ENCODE measurements around the gene CCDC88B.
"Not testable (repeated sequence)": the region's sequence is repeated elsewhere in the genome, so short reads cannot be mapped to it uniquely, and the experiment has no call there.

The CCDC88B gene

GRCh38 chr11:64318766-64319761 lies 20.9 kb upstream of the CCDC88B start:
- peak overlapping the region; percentile 92 for H3K4me3 ChIP-seq (ENCODE audit: low read depth, low read length)
- H3K4me1 ChIP-seq (ENCODE audit: control insufficient read depth, insufficient read depth, low read length) = no peaks in the 10 kb centered on the region
- H3K9me3 ChIP-seq (ENCODE audit: control insufficient read depth, insufficient read depth, low read length) = no peaks in the 10 kb centered on the region
- peaks cover 38% of the 10 kb centered on the region for H3K36me3 ChIP-seq (ENCODE audit: control insufficient read depth, insufficient read depth, low read length)
- H3K9ac ChIP-seq (ENCODE audit: low read depth, low read length) = no peak overlapping the region
- no peaks in the 10 kb centered on the region for H3K27me3 ChIP-seq (ENCODE audit: control insufficient read depth, insufficient read depth, low read length)

DNA sequence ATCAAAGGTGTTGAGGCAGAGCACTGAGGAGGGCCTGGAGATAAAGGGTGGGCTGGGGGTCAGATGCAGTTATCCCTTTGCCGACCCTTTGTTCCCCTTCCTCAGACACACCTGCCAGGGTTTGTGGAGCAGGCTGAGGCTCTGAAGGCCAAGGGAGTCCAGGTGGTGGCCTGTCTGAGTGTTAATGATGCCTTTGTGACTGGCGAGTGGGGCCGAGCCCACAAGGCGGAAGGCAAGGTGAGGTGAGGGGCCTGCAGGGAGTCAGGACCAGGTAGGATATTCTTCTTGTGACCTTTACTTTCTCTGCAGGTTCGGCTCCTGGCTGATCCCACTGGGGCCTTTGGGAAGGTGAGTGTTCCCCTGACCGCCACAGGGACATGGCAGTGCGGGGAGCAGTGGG lies 19.4 kb upstream of the CCDC88B start:
- Histone ChIP-seq H3K9me3 (ENCODE audit: control insufficient read depth, insufficient read depth, low read length) (no peaks in the 10 kb centered on the region), H3K4me1 (ENCODE audit: control insufficient read depth, insufficient read depth, low read length) (no peaks in the 10 kb centered on the region), H3K4me3 (ENCODE audit: low read depth, low read length) (no peak overlapping the region), H3K9ac (ENCODE audit: low read depth, low read length) (no peak overlapping the region), H3K27me3 (ENCODE audit: control insufficient read depth, insufficient read depth, low read length) (no peaks in the 10 kb centered on the region), H3K36me3 (ENCODE audit: control insufficient read depth, insufficient read depth, low read length) (peaks cover 31% of the 10 kb centered on the region)

DNA sequence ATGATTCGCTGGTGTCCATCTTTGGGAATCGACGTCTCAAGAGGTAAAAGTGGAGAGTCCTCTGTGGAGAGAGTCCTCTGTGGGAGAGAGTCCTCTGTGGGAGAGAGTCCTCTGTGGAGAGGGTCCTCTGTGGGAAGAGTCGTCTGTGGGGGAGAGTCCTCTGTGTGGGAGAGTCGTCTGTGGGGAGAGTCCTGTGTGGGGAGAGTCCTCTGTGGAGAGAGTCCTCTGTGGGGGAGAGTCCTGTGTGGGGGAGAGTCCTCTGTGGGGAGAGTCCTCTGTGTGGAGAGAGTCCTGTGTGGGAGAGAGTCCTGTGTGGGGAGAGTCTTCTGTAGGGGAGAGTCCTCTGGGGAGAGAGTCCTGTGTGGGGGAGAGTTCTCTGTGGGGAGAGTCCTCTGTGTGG lies 19.0 kb upstream of the CCDC88B start:
- Histone ChIP-seq H3K9me3 (ENCODE audit: control insufficient read depth, insufficient read depth, low read length) (no peaks in the 10 kb centered on the region), H3K4me1 (ENCODE audit: control insufficient read depth, insufficient read depth, low read length) (no peaks in the 10 kb centered on the region), H3K4me3 (ENCODE audit: low read depth, low read length) (no peak overlapping the region), H3K27me3 (ENCODE audit: control insufficient read depth, insufficient read depth, low read length) (no peaks in the 10 kb centered on the region), H3K9ac (ENCODE audit: low read depth, low read length) (no peak overlapping the region), H3K36me3 (ENCODE audit: control insufficient read depth, insufficient read depth, low read length) (peaks cover 31% of the 10 kb centered on the region)

DNA sequence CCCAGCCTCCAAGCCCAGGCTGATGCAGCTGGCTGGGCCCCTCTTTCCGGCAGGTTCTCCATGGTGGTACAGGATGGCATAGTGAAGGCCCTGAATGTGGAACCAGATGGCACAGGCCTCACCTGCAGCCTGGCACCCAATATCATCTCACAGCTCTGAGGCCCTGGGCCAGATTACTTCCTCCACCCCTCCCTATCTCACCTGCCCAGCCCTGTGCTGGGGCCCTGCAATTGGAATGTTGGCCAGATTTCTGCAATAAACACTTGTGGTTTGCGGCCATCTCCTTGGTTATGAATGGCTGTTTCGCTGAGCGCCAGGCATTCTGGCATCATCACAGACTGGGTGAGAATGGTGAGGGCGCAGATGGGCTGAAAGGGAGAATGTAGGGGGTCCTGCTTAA lies 18.5 kb upstream of the CCDC88B start:
- Histone ChIP-seq H3K36me3 (ENCODE audit: control insufficient read depth, insufficient read depth, low read length) (peaks cover 28% of the 10 kb centered on the region), H3K4me1 (ENCODE audit: control insufficient read depth, insufficient read depth, low read length) (no peaks in the 10 kb centered on the region), H3K9me3 (ENCODE audit: control insufficient read depth, insufficient read depth, low read length) (no peaks in the 10 kb centered on the region), H3K27me3 (ENCODE audit: control insufficient read depth, insufficient read depth, low read length) (no peaks in the 10 kb centered on the region), H3K4me3 (ENCODE audit: low read depth, low read length) (no peak overlapping the region), H3K9ac (ENCODE audit: low read depth, low read length) (no peak overlapping the region)

- Histone ChIP-seq H3K27me3 (ENCODE audit: control insufficient read depth, insufficient read depth, low read length) (no peaks in the 10 kb centered on the region), H3K9me3 (ENCODE audit: control insufficient read depth, insufficient read depth, low read length) (no peaks in the 10 kb centered on the region), H3K4me3 (ENCODE audit: low read depth, low read length) (no peak overlapping the region), H3K4me1 (ENCODE audit: control insufficient read depth, insufficient read depth, low read length) (no peaks in the 10 kb centered on the region), H3K9ac (ENCODE audit: low read depth, low read length) (no peak overlapping the region), H3K36me3 (ENCODE audit: control insufficient read depth, insufficient read depth, low read length) (peaks cover 28% of the 10 kb centered on the region)
Observed at GRCh38 chr11:64322925-64323260, 17.1 kb upstream of the CCDC88B start.

GRCh38 chr11:64323373-64323772 lies 16.6 kb upstream of the CCDC88B start:
- Histone ChIP-seq H3K27me3 (ENCODE audit: control insufficient read depth, insufficient read depth, low read length) (no peaks in the 10 kb centered on the region), H3K4me1 (ENCODE audit: control insufficient read depth, insufficient read depth, low read length) (no peaks in the 10 kb centered on the region), H3K4me3 (ENCODE audit: low read depth, low read length) (no peak overlapping the region), H3K9ac (ENCODE audit: low read depth, low read length) (no peak overlapping the region), H3K36me3 (ENCODE audit: control insufficient read depth, insufficient read depth, low read length) (peaks cover 28% of the 10 kb centered on the region), H3K9me3 (ENCODE audit: control insufficient read depth, insufficient read depth, low read length) (no peaks in the 10 kb centered on the region)

- peaks cover 28% of the 10 kb centered on the region for H3K36me3 ChIP-seq (ENCODE audit: control insufficient read depth, insufficient read depth, low read length)
- not testable (repeated sequence) for H3K9ac ChIP-seq (ENCODE audit: low read depth, low read length); H3K9me3 ChIP-seq (ENCODE audit: control insufficient read depth, insufficient read depth, low read length); H3K27me3 ChIP-seq (ENCODE audit: control insufficient read depth, insufficient read depth, low read length); H3K4me3 ChIP-seq (ENCODE audit: low read depth, low read length); H3K4me1 ChIP-seq (ENCODE audit: control insufficient read depth, insufficient read depth, low read length)
Observed at GRCh38 chr11:64323984-64324383, 16.0 kb upstream of the CCDC88B start.

GRCh38 chr11:64324692-64325469 lies 15.1 kb upstream of the CCDC88B start:
- H3K9ac ChIP-seq (ENCODE audit: low read depth, low read length) = no peak overlapping the region
- H3K9me3 ChIP-seq (ENCODE audit: control insufficient read depth, insufficient read depth, low read length) = no peaks in the 10 kb centered on the region
- H3K4me1 ChIP-seq (ENCODE audit: control insufficient read depth, insufficient read depth, low read length) = no peaks in the 10 kb centered on the region
- H3K4me3 ChIP-seq (ENCODE audit: low read depth, low read length) = no peak overlapping the region
- H3K27me3 ChIP-seq (ENCODE audit: control insufficient read depth, insufficient read depth, low read length) = no peaks in the 10 kb centered on the region
- peaks cover 26% of the 10 kb centered on the region for H3K36me3 ChIP-seq (ENCODE audit: control insufficient read depth, insufficient read depth, low read length)

DNA sequence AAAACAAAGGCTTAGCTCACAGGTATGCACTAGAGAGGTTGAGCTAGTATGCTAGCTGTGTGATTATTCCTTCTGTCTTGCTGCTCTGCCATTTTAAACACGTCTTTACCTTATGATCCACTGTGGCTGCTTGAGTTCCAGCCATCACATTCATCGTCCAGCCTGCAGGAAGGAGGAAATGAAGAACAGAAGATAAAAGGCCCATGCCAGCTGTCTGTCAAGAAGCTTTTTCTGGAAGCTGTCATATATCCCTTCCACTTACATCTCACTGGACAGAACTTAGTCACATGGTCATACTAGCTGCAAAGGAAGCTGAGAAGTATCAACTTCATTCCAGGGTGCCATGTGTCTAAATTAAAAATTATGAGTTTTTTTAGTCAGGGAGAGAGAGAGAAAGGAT lies 12.6 kb upstream of the CCDC88B start:
- H3K4me3 ChIP-seq (ENCODE audit: low read depth, low read length) = no peak overlapping the region
- H3K9me3 ChIP-seq (ENCODE audit: control insufficient read depth, insufficient read depth, low read length) = no peaks in the 10 kb centered on the region
- no peak overlapping the region for H3K9ac ChIP-seq (ENCODE audit: low read depth, low read length)
- peaks cover 6% of the 10 kb centered on the region for H3K4me1 ChIP-seq (ENCODE audit: control insufficient read depth, insufficient read depth, low read length)
- H3K27me3 ChIP-seq (ENCODE audit: control insufficient read depth, insufficient read depth, low read length) = no peaks in the 10 kb centered on the region
- H3K36me3 ChIP-seq (ENCODE audit: control insufficient read depth, insufficient read depth, low read length) = peaks cover 9% of the 10 kb centered on the region

DNA sequence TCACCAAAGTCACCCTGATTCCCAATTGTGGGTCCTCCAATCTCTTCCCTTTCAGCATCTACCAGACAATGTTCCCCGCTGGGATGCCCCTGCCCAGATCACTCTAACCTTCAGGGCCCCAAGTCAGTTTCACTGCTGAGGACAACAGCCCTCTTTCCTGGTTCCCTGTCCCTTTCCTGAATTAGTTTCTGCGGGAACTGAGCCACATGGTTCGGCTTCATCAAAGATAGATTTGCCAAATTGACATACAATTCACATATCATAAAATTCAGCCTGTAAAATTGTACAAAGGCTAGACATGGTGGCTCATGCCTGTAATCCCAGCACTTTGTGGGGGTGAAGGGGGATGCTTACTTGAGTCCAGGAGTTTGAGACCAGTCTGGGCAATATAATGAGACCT lies 12.0 kb upstream of the CCDC88B start:
- Histone ChIP-seq H3K36me3 (ENCODE audit: control insufficient read depth, insufficient read depth, low read length) (peaks cover 3% of the 10 kb centered on the region), H3K27me3 (ENCODE audit: control insufficient read depth, insufficient read depth, low read length) (no peaks in the 10 kb centered on the region), H3K4me1 (ENCODE audit: control insufficient read depth, insufficient read depth, low read length) (peaks cover 6% of the 10 kb centered on the region), H3K9ac (ENCODE audit: low read depth, low read length) (no peak overlapping the region), H3K4me3 (ENCODE audit: low read depth, low read length) (no peak overlapping the region), H3K9me3 (ENCODE audit: control insufficient read depth, insufficient read depth, low read length) (no peaks in the 10 kb centered on the region)

DNA sequence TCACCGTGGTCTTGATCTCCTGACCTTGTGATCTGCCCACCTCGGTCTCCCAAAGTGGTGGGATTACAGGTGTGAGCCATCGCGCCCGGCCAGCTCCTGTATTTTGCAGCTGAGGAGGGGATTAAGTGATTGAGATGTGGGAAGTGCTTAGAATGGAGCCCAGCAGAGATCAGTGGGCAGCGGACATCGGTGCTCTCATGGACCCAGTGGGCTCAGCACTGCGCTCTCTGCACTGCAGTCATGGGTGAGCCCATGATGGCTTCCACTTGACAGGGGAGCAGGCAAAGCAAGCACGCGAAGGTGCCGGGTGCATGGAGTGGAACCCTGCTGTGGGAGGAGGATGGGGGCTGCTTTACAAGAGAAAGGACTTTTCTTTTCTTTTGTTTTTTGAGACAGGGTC lies 9.1 kb upstream of the CCDC88B start:
- no peaks in the 10 kb centered on the region for H3K9me3 ChIP-seq (ENCODE audit: control insufficient read depth, insufficient read depth, low read length)
- H3K27me3 ChIP-seq (ENCODE audit: control insufficient read depth, insufficient read depth, low read length) = no peaks in the 10 kb centered on the region
- H3K4me1 ChIP-seq (ENCODE audit: control insufficient read depth, insufficient read depth, low read length) = peaks cover 6% of the 10 kb centered on the region
- H3K9ac ChIP-seq (ENCODE audit: low read depth, low read length) = no peak overlapping the region
- H3K4me3 ChIP-seq (ENCODE audit: low read depth, low read length) = no peak overlapping the region
- no peaks in the 10 kb centered on the region for H3K36me3 ChIP-seq (ENCODE audit: control insufficient read depth, insufficient read depth, low read length)
